Left ventricle myocardium inferior (tissue), 1 donor: ENCODE data around the gene DMAC2L. TPM values are rescaled to one million over a fixed set of nuclear protein-coding genes. Genes with fewer than 3 reads are reported as not detected.

Experiments
- DNase-seq: peaks from one replicate; pipeline ENCODE4 v3.0.0-alpha.2; 2020
- H3K27ac ChIP-seq: fragments of 200-600 bp; replicated peaks from 2 replicates; pipeline ENCODE4 v1.8.0; 2021
- H3K27me3 ChIP-seq: fragments of 200-600 bp; 2 replicates; pipeline ENCODE4 v1.8.0; 2021; ENCODE audit warnings: low read depth
- H3K36me3 ChIP-seq: fragments of 200-600 bp; 2 replicates; pipeline ENCODE4 v1.8.0; 2021
- H3K4me1 ChIP-seq: fragments of 200-600 bp; 2 replicates; pipeline ENCODE4 v1.8.0; 2021
- H3K4me3 ChIP-seq: fragments of 200-600 bp; 2 replicates; pipeline ENCODE4 v1.8.0; 2021; ENCODE audit warnings: mild to moderate bottlenecking, moderate library complexity
- H3K9me3 ChIP-seq: fragments of 200-600 bp; replicated peaks from 2 replicates; pipeline ENCODE4 v1.8.0; 2021
- intact Hi-C: fragments of 100-400 bp; cut with micrococcal nuclease; formaldehyde crosslinking; loops from one replicate; pipeline ENCODE4 v1.11.0; 2022
- microRNA-seq: library from miRNA; unstranded; fragments of <30 nt; microRNA quantifications from one replicate; pipeline ENCODE4 v1.2.0, GENCODE V29; 2020
- total RNA-seq: library from RNA; stranded (reverse); fragmentation: NEBNext Ultra II Directional; extraction: Animal tissue kit (Norgen Biotek cat#: 25700); gene quantifications from one replicate; pipeline ENCODE4 v1.2.1, GENCODE V29; 2021
- TF ChIP-seq, protein P1 (sequence below): fragments of 200-600 bp; IDR thresholded peaks from 2 replicates; pipeline ENCODE4 v1.8.0; 2021; ENCODE audit warnings: antibody characterized with exemption, mild to moderate bottlenecking, borderline replicate concordance
- donor health status: DM: no; HTN: yes; CAD: no; lungs with severe emphysema.

Gene DMAC2L
- total RNA-seq, 1 donor from 2014 or later: 28.3 TPM

- no peaks in the 10 kb centered on the region for H3K9me3 ChIP-seq
- intact Hi-C loops: no loop called here
- no peak for DNase-seq
- H3K27me3 ChIP-seq: no peaks in the 10 kb centered on the region
- H3K4me3 ChIP-seq: no peak overlapping the region
- H3K36me3 ChIP-seq: no peaks in the 10 kb centered on the region
- peaks cover 4% of the 10 kb centered on the region for H3K4me1 ChIP-seq
- TF ChIP-seq, protein P1, sequence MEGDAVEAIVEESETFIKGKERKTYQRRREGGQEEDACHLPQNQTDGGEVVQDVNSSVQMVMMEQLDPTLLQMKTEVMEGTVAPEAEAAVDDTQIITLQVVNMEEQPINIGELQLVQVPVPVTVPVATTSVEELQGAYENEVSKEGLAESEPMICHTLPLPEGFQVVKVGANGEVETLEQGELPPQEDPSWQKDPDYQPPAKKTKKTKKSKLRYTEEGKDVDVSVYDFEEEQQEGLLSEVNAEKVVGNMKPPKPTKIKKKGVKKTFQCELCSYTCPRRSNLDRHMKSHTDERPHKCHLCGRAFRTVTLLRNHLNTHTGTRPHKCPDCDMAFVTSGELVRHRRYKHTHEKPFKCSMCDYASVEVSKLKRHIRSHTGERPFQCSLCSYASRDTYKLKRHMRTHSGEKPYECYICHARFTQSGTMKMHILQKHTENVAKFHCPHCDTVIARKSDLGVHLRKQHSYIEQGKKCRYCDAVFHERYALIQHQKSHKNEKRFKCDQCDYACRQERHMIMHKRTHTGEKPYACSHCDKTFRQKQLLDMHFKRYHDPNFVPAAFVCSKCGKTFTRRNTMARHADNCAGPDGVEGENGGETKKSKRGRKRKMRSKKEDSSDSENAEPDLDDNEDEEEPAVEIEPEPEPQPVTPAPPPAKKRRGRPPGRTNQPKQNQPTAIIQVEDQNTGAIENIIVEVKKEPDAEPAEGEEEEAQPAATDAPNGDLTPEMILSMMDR: no peak
- no peak overlapping the region for H3K27ac ChIP-seq
Observed at GRCh38 chr14:50371546-50371945, 59.4 kb downstream of the DMAC2L start.

DNA sequence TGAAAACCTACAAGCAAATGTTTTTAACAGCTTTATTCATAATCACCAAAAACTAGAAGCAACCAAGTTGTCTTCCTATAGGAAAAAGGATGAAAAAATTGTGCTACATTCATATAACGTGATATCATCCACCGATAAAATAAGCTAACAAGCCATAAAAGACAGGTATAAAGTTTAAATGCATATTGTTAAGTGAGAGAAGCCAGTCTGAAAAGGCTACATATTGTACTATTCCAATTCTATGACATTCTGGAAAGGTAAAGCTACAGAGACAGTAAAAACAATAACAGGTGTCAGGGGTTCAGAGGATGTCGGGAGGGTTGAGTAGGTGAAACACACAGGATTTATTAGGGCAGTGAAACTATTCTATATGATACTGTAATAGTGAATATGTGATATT, 61.8 kb downstream of the DMAC2L start:
- H3K27me3 ChIP-seq: no peaks in the 10 kb centered on the region
- no peak overlapping the region for H3K27ac ChIP-seq
- intact Hi-C loops: no loop called here
- H3K9me3 ChIP-seq: no peaks in the 10 kb centered on the region
- no peaks in the 10 kb centered on the region for H3K36me3 ChIP-seq
- H3K4me3 ChIP-seq: no peak overlapping the region
- DNase-seq: no peak
- TF ChIP-seq, protein P1: no peak
- H3K4me1 ChIP-seq: peaks cover 4% of the 10 kb centered on the region

DNA sequence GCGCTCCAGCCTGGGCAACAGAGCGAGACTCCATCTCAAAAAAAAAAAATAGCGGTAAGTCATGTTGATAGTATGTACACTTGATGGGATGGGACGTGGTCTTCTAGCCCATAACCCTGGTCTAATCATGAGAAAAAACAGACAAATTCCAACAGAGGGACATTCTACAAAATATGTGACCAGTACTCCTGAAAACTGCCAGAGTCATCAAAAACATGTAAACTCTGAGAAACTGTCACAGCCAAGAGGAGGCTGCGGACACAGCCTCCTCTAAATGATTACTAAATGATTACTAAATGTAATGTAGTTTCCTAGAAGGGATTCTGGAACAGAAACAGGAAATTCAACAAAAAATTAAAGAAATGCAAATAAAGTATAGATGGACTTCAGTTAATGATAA, 63.6 kb downstream of the DMAC2L start:
- TF ChIP-seq, protein P1: no peak
- H3K27me3 ChIP-seq: no peaks in the 10 kb centered on the region
- H3K4me3 ChIP-seq: no peak overlapping the region
- DNase-seq: no peak
- no peaks in the 10 kb centered on the region for H3K36me3 ChIP-seq
- H3K9me3 ChIP-seq: no peaks in the 10 kb centered on the region
- H3K4me1 ChIP-seq: peaks cover 4% of the 10 kb centered on the region
- intact Hi-C loops: no loop called here
- H3K27ac ChIP-seq: no peak overlapping the region

Small RNAs within 50 kb of the gene (microRNA-seq; reads per million reads assigned to microRNA genes)
- gene MIR4504: not detected

Other genes starting within 250 kb of the DMAC2L start
- gene VCPKMT, start 195.8 kb upstream of the DMAC2L start, total RNA-seq: 4.1 TPM
- 33.0 TPM for gene SOS2, start 80.7 kb upstream of the DMAC2L start, total RNA-seq
- gene L2HGDH, start 95 bp upstream of the DMAC2L start, total RNA-seq: 11.3 TPM
- 1.3 TPM for gene CDKL1, start 84.6 kb downstream of the DMAC2L start, total RNA-seq
- gene MAP4K5, start 220.2 kb downstream of the DMAC2L start, total RNA-seq: 12.3 TPM
- 1.6 TPM for gene ATL1, start 247.8 kb downstream of the DMAC2L start, total RNA-seq